Lower lobe of right lung (tissue), 2 donors: Measurements from ENCODE around the gene RAPH1. TPM values are rescaled to one million over a fixed set of nuclear protein-coding genes. Genes with fewer than 3 reads are reported as not detected.

Experiments used
- ATAC-seq, 2 donors: fragments of 200-7000 bp; cut with Tn5 transposase; one replicate each; pipeline ENCODE4 v1.9.1; 2020 to 2022; ENCODE audit warnings: mild to moderate bottlenecking in 2 of 2, moderate library complexity in 2 of 2
- DNase-seq: peaks from one replicate; pipeline ENCODE4 v3.0.0-alpha.2; 2020
- H3K27ac ChIP-seq: fragments of 200-600 bp; one replicate; pipeline ENCODE4 v1.8.0; 2022
- H3K27me3 ChIP-seq: fragments of 200-600 bp; one replicate; pipeline ENCODE4 v1.8.0; 2022; ENCODE audit warnings: low read depth
- H3K36me3 ChIP-seq: fragments of 200-600 bp; one replicate; pipeline ENCODE4 v1.8.0; 2022; ENCODE audit warnings: mild to moderate bottlenecking
- H3K4me1 ChIP-seq: fragments of 200-600 bp; one replicate; pipeline ENCODE4 v1.8.0; 2022
- H3K4me3 ChIP-seq: fragments of 200-600 bp; one replicate; pipeline ENCODE4 v1.8.0; 2022; ENCODE audit warnings: mild to moderate bottlenecking
- H3K9me3 ChIP-seq: fragments of 200-600 bp; one replicate; pipeline ENCODE4 v1.8.0; 2022
- intact Hi-C: fragments of 100-400 bp; cut with DNase I; formaldehyde crosslinking; loops from one replicate; pipeline ENCODE4 v1.11.0; 2022
- total RNA-seq: library from RNA; stranded (reverse); fragmentation: NEBNext Ultra II Directional; extraction: Animal tissue kit (Norgen Biotek cat#: 25700); gene quantifications from one replicate; pipeline ENCODE4 v1.2.1, GENCODE V29; 2021
- TF ChIP-seq, protein P1 (sequence below): fragments of 200-600 bp; IDR thresholded peaks from one replicate; pipeline ENCODE4 v1.8.0; 2022; ENCODE audit warnings: antibody characterized with exemption, mild to moderate bottlenecking
- donor health status: DM: no; HTN: yes; CAD: no; lungs with severe emphysema.

Gene RAPH1
- total RNA-seq, 1 donor from 2014 or later = 63.8 TPM

DNA sequence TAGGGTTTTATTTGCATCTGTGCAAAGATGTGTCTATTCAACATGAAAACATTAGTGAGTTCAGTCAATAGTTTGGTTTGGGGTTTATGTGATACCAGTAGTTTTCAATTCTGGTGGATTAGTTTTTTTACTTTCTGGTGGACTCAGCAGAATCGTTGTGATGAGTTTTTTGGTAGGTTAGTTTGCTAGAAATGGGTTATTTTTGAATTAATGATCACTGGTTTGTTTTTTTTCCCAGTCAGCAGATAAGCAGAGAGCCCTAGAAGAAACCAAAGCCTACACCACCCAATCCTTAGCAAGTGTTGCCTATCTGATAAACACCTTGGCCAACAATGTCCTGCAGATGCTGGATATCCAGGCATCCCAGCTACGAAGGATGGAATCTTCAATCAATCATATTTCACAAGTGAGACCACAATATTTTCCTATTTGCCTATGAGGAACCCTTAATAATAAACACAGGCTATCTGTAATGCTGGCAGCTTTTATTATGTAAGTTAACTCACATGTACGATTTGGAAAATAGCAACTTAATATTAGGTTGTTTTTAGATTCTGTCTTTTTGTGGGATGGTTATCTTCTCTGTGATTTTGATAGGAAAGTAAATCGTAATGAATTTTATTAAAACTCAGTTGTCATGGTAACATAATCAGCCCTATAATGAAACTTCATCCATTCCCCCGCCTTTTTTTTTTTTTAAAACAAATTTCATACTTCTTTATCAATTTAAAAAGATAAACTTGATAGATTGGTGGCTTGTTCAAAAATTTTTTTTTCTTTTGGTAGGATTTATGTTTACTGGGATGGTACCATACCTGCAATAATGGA is 168.2 kb downstream of the RAPH1 start:
- no peaks in the 10 kb centered on the region for H3K9me3 ChIP-seq
- intact Hi-C loops = no loop called here
- DNase-seq = no peak

DNA sequence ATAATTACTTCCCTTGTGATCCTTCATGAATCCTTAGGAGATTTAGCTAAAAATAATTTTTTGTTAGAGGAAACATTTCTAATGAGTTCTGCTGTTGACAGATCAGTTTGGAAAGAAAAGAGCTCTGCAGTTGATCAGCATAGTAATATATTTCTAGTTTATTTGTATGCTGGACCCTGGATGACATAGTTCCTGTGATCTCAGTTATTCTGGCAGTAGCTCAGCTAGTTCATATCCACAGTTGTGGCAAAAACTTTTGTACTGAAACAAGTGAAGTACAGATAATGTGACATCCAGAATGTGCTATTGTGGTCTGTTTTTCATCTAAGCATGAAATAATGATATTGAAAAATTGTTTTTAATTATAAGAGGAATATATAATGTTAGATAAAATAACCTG is 173.2 kb downstream of the RAPH1 start:
- DNase-seq (no peak), ATAC-seq (no peak)
- Histone ChIP-seq H3K27me3 (no peaks in the 10 kb centered on the region), H3K27ac (no peak overlapping the region), H3K9me3 (no peaks in the 10 kb centered on the region), H3K36me3 (no peaks in the 10 kb centered on the region), H3K4me3 (no peak overlapping the region), H3K4me1 (no peaks in the 10 kb centered on the region)
- TF ChIP-seq, protein P1, sequence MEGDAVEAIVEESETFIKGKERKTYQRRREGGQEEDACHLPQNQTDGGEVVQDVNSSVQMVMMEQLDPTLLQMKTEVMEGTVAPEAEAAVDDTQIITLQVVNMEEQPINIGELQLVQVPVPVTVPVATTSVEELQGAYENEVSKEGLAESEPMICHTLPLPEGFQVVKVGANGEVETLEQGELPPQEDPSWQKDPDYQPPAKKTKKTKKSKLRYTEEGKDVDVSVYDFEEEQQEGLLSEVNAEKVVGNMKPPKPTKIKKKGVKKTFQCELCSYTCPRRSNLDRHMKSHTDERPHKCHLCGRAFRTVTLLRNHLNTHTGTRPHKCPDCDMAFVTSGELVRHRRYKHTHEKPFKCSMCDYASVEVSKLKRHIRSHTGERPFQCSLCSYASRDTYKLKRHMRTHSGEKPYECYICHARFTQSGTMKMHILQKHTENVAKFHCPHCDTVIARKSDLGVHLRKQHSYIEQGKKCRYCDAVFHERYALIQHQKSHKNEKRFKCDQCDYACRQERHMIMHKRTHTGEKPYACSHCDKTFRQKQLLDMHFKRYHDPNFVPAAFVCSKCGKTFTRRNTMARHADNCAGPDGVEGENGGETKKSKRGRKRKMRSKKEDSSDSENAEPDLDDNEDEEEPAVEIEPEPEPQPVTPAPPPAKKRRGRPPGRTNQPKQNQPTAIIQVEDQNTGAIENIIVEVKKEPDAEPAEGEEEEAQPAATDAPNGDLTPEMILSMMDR = no peak
- intact Hi-C loops = no loop called here

More for the DNA sequence above, 168.2 kb downstream of the RAPH1 start:
- Histone ChIP-seq H3K36me3 (peaks cover 4% of the 10 kb centered on the region), H3K27me3 (no peaks in the 10 kb centered on the region), H3K4me3 (no peak overlapping the region), H3K27ac (no peak overlapping the region), H3K4me1 (no peaks in the 10 kb centered on the region)
- TF ChIP-seq, protein P1 = no peak
- ATAC-seq = no peak

DNA sequence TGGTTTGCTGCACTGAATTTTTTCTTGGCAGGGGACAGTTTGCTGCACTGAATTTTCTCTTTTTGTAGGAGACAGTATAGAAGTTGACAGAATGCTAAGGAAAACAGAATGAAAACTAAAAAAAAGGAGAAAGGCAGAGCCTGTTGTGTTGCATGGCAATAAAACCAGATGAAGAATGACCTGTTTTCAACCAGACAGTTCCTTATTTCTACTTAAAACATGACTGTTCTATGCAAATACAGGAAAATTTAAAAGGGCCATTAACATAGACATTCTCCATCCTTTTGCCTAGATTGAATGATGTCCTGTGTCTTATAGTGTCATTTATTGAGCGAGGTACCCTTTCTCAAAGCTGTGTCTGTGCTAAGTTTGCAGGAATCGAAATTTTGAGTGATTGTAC is 173.6 kb downstream of the RAPH1 start:
- Histone ChIP-seq H3K27ac (no peak overlapping the region), H3K4me1 (no peaks in the 10 kb centered on the region), H3K36me3 (no peaks in the 10 kb centered on the region), H3K9me3 (no peaks in the 10 kb centered on the region), H3K27me3 (no peaks in the 10 kb centered on the region), H3K4me3 (no peak overlapping the region)
- TF ChIP-seq, protein P1 = no peak
- intact Hi-C loops = no loop called here
- DNase-seq = no peak
- ATAC-seq = no peak

DNA sequence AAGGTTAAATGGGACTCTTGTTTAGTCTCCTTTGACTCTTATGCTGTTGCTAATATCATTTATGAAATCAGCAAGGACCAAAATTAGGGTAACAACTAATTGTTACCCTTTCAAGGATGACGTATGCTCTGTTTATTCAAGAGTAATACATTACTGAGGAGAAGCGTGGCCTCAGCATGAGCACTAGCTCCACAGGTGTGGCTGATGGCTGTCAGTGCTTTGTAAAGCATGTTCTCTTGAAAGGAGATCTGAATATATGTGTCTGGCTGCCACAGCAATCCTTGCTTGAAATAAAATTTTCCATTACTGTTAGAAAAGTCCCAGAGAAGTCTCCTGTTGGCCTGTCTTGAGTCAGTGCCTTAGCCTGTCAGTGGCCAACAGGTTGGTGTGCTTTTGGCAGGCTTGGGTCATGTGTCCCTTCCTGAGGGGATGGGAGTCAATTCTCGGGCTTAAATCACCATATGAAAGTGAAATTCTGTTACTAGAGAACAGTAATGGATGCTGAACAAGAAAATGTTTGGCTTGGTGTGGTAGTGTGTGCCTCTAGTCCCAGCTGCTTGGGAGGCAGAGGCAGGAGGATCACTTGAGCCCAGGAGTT is 174.2 kb downstream of the RAPH1 start:
- ATAC-seq = no peak
- no peak overlapping the region for H3K27ac ChIP-seq

DNA sequence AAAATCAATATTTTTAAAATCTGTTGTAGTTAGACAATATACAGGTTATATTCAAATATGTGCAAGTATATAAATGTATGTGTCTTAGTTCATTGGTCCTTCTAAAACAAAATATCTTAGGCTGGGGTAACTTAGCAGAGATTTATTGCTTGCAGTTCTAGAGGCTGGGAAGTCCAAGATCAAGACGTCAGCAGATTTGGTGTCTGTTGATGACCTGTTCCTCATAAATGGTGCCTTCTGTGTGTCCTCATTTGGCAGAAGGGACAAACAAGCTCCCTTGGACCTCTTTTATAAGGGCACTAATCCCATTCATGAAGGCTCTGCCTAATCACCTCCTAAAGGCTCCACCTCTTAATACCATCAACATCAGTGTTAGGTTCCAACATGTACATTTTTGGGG is 175.7 kb downstream of the RAPH1 start:
- Histone ChIP-seq H3K36me3 (no peaks in the 10 kb centered on the region), H3K9me3 (no peaks in the 10 kb centered on the region), H3K27ac (no peak overlapping the region), H3K4me1 (no peaks in the 10 kb centered on the region), H3K4me3 (no peak overlapping the region), H3K27me3 (no peaks in the 10 kb centered on the region)
- TF ChIP-seq, protein P1 = no peak
- no peak for DNase-seq
- intact Hi-C loops = no loop called here
- no peak for ATAC-seq

More for the DNA sequence above, 174.2 kb downstream of the RAPH1 start:
- Histone ChIP-seq H3K36me3 (no peaks in the 10 kb centered on the region), H3K4me1 (no peaks in the 10 kb centered on the region), H3K9me3 (no peaks in the 10 kb centered on the region), H3K27me3 (no peaks in the 10 kb centered on the region), H3K4me3 (no peak overlapping the region)
- no peak for DNase-seq
- TF ChIP-seq, protein P1 = no peak
- intact Hi-C loops = no loop called here
